Inferior parietal cortex (tissue), 1 donor: Measurements from ENCODE around the gene GRAP2.
"Not testable (repeated sequence)": the region's sequence is repeated elsewhere in the genome, so short reads cannot be mapped to it uniquely, and the experiment has no call there.

Experiments used
- DNase-seq: peaks from one replicate; pipeline ENCODE4 v3.0.0-alpha.2; 2016; ENCODE audit errors: extremely low spot score

Gene GRAP2

DNA sequence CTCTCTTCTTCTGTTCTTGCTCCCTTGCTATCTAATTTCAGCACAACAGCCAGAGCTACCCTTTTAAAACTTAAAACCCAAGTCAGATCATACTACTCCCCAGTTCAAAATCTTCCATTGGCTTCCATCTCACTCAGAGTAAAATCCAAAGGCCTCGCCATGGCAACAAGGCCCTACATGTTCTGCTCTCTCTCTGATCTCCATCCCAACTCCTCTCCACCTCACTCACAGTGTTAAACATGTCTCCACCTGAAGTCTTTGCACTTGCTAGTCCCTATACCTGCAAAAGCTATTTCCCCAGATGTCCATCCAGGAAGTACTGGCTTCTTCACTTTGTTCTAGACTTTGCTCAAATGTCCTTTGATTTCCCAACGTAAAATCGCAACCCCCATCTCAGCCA, 3.0 kb upstream of the GRAP2 start:
- DNase-seq = no peak

DNA sequence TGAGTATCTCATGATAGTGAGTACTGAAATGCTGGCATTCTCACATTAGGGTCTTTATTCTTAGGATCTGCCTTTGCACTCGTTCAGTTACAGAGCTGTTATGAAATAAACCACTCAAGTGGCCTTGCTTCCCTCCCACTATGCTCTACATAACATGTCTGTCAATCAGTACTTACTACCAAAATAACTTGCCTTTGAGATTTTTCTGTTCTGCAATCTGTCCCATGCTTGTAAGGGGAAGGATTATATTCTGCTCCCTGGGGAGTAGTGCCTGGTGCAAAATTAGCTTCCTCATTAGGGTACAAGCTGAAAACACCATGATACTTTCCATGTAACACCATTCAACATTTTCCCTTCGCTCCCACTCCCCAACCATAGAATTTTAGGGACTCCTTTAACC, 1.9 kb upstream of the GRAP2 start:
- DNase-seq = no peak

- no peak for DNase-seq
Observed at GRCh38 chr22:39901565-39902146, 772 bp downstream of the GRAP2 start.

GRCh38 chr22:39904024-39904423, 3.1 kb downstream of the GRAP2 start:
- not testable (repeated sequence) for DNase-seq

DNA sequence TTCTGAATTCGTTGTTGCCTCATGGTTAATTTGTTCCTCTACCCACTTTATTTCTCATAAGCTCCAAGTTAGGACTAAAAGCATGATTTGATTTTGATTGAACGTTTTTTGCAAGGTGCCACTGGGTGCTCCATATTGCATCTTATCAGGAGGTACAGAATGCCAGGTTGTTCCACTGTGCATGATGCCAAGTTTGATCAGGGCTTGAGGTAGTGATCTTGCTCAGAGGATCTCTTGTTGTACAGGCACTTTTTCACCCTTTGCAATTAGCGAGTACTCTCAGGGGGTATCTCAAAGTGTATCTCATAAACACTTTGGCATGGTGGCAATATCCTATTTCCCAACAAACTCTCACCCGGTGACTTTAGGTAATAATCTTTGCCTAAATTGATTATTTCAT, 4.0 kb downstream of the GRAP2 start:
- DNase-seq = no peak

- DNase-seq = no peak
Observed at GRCh38 chr22:39905687-39906086, 4.8 kb downstream of the GRAP2 start.

DNA sequence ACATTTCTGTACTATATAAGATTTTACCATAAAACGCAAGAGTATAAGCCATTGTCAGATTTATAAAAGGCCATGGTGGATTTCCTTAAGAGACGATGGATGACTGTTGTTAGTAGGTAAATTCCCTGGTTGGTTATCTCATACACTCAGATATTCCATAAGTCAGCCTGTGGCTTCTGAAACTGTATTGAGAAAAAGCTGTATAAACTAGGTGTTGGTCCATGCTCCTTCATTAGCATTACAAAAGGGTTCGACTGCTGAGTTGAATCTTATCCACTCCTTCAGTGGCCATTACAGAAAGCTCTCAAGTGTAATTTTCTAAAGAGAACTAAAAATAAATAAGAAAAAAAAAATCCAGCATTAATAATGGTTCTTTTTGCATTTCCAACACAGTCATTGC, 5.3 kb downstream of the GRAP2 start:
- DNase-seq = no peak

DNA sequence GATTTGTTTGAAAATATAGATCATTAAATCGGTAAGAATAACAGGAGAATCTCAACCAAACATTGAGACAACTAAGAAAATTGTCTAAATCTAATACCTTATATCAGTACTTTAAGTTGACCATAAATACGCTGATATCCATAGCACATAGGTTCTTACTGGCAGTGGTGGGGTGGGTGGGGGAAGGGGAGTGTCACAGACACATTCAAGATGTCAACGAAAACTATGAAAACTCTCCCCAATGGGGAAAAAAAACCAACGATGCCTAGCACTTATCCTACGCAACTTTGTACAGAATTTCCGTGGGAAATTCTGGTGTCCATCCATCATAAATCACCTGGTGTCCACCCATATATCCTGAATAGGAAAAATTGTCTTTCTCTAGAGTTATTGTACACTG, 6.2 kb downstream of the GRAP2 start:
- no peak for DNase-seq

GRCh38 chr22:39907605-39908097, 6.8 kb downstream of the GRAP2 start:
- no peak for DNase-seq

- no peak for DNase-seq
Observed at GRCh38 chr22:39908136-39908535, 7.3 kb downstream of the GRAP2 start.

GRCh38 chr22:39908737-39909136, 7.9 kb downstream of the GRAP2 start:
- DNase-seq = no peak

DNA sequence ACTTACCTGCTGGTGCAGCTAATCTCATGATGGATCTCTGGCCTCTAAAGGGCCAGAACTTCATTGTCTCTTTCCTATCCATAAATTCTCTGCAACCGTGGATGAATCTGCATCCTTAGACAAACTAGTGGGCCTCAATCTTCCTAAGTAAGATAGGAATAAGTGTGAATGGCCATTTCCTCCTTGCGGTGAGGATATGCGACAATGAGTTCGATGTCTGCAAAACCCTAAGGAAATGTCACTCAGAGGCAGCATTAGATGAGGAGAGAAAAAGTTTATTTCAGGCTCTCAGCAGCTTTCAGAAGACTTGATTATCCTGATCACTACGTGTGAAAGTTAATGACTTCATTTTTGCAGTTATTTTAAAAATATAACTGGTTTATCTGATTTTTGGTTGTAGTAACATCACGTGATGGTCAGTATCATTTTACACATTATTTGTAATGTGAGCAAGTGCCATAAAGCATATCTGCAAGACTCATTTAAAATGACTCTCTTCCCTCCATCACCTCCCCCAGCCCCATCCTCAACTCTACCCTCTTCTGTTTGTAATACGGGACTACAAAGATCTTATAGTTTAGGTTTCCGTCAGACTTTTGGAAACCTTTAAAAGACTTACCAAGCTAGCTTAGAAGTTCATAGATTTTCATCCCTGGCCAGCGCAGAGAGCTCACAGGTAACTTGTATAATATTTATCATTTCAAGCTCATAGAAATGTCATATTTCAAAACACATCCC, 10.2 kb downstream of the GRAP2 start:
- no peak for DNase-seq

- DNase-seq = no peak
Observed at GRCh38 chr22:39913321-39913720, 12.4 kb downstream of the GRAP2 start.

DNA sequence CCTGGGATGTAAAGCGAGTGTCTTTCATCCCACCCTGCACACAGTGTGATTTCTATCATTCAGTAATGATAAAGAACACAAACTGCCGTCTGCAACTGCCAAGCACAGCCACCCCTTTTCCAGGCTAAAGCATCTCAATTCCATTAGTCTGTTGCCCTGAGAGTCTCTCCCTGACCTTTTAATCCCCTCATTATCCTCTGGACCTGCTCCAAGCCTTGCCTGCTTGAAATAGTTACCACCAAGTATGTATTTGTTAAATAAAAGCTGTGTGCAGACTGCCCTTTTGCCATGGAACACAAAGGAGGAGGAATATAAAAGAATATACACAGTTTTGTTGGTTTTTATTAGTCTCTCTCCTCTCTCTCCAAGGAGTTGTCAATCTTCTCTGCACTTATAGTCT, 13.0 kb downstream of the GRAP2 start:
- no peak for DNase-seq

DNA sequence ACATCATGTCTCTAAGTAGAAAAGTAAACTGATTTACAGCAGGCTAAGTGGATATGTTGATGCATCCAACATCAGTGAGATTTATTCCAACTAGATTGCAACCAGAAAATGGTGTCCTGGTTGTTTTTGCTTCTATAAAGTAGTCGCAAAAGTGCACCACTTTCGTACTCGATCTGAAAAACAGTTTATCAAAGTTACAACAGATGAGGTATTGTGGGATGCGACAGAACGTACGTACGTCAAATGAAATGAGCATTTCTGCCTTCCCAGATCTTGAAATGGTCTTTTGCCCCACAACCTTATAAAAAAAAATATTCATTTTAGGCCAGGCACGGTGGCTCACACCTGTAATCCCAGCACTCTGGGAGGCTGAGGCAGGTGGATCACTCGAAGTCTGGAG, 13.7 kb downstream of the GRAP2 start:
- DNase-seq = no peak

GRCh38 chr22:39915295-39915726, 14.4 kb downstream of the GRAP2 start:
- DNase-seq = no peak

GRCh38 chr22:39916496-39916895, 15.6 kb downstream of the GRAP2 start:
- DNase-seq = no peak

DNA sequence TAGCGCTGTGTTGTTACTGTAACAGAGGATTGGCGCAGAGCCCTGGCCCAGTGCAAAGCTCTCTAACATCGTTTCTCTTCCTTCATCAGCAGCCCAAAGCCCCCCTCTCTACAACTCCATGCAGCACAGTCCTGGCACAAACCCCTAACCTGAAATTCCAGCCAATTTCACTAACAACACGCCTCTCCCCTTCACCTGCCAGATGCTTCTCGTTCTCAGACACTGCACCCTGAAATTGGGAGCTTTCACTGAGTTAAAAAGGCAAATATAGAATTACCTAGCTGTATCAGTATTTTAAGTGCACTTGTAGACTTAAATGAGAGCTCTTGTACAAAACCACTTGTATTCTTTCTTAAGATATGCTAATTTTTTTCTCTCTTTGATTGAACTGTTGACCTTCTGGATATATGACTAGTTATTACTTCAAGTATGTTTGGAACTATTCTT, 16.3 kb downstream of the GRAP2 start:
- no peak for DNase-seq

DNA sequence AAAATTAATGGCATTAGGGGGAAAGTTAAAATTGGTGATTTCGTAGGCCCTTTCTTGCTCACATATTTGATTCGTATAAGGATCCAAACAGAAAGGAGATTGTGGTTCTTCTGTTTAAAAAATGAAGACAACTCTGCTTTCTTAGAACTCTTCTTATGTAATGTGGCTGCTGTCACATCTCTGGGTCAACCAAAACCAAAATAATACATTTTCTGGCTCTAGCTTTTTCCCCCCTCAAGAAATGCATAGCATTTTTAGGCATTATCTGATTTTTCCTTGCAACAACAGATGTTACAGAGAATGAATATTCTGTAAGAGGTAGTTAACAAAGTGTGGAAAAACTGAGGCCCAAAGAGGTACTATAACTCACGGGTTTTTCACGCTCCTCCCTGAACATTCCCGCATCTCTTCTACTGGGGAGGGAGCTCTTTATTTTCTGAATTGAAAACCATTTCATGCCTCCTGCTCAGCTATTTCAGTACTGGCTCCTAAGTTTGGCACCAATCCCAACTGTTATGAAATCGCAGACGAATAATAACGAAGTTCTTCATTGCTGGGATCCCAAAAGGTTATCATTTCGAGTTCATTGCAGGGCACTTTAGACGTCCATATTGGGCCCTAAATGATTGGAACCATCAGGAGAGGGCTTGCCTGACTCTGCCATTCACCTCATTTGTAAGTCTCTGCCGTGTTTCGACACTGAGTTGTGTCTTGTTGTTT, 17.1 kb downstream of the GRAP2 start:
- no peak for DNase-seq

DNA sequence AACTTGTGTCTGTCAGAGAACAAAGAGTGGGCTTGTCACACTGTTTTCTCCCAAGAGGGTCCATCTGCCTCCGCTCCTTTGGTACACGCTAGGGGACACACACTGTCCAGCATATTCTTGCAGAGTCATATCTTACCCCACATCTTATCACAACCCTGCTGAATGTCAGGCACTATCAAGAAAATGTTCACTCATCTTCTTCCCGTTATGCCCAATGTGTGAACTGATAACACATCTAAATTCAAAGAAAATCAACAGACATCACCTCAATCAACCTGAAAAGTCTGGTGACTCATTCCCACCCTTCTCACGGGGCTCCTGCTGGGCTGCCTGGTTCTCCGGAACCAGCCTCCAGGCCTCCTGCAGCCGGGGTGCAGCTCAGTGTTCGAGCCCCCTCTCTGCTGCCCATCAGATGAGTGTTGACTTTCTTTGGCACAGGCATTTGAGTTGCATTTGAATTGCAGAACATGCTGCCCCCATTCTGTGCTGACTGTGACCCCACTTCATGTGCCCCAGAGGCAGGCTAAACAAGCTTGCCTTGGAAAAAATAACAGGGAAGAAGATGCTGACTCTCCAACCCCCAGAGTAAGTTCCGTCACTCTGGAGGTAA, 19.4 kb downstream of the GRAP2 start:
- no peak for DNase-seq

DNA sequence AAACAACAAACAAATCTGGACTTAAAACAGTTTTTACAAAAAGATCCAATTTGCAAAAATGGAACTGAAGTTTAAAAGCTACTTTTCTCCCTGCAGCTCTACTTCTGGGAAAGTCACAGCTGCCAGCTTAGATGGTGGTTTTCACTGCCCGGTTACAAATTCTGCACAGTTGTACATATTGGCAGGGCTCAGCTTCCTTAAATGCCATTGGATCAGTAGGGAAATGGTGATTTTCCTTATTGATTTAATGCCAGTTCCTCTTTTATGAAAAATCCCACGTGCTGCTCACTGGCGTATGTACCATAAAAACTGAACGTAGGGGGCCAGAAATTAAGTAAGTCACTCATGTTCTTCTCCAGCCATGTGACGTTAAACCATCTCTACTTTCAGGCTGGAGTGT, 22.8 kb downstream of the GRAP2 start:
- no peak for DNase-seq

GRCh38 chr22:39924286-39924685, 23.4 kb downstream of the GRAP2 start:
- no peak for DNase-seq
